Gastrocnemius medialis (tissue), 4 donors: Measurements from ENCODE around the gene KLHL29. TPM values are rescaled to one million over a fixed set of nuclear protein-coding genes. Genes with fewer than 3 reads are reported as not detected.

Experiments
- ATAC-seq, 2 donors: fragments of 150-250 bp; one replicate each; pipeline ENCODE4 v1.9.1; 2016
- DNase-seq, 2 donors: peaks; one replicate each; pipeline ENCODE4 v3.0.0-alpha.2; 2019
- H3K27ac ChIP-seq, 4 donors: fragments of 200-600 bp; sonication (generic); 1 replicate in 1 of 4; 2 replicates in 3 of 4; pipeline ENCODE4 v1.5.1; 2016 to 2018; ENCODE audit warnings: mild to moderate bottlenecking in 2 of 4, moderate library complexity in 1 of 4
- H3K27me3 ChIP-seq, 3 donors: fragments of 200-600 bp; sonication (generic) in 2 of 3; 1 replicate in 1 of 3; 2 replicates in 2 of 3; pipeline versions ENCODE4 v1.5.1 to v1.6.0; 2016 to 2019; ENCODE audit warnings: mild to moderate bottlenecking in 1 of 3, moderate library complexity in 1 of 3
- H3K36me3 ChIP-seq, 2 donors: fragments of 200-600 bp; sonication (generic) in 1 of 2; one replicate each; pipeline ENCODE4 v1.5.1; 2017 to 2018
- H3K4me1 ChIP-seq, 2 donors: fragments of 200-600 bp; sonication (generic) in 1 of 2; one replicate each; pipeline ENCODE4 v1.5.1; 2016 to 2017; ENCODE audit warnings: mild to moderate bottlenecking in 2 of 2
- H3K4me3 ChIP-seq, 4 donors: fragments of 200-600 bp; sonication (generic) in 3 of 4; 1 replicate in 1 of 4; 2 replicates in 3 of 4; pipeline ENCODE4 v1.5.1; 2016 to 2019; ENCODE audit warnings: mild to moderate bottlenecking in 2 of 4
- H3K9me3 ChIP-seq, 3 donors: fragments of 200-600 bp; sonication (generic) in 2 of 3; 1 replicate in 1 of 3; 2 replicates in 2 of 3; pipeline ENCODE4 v1.5.1; 2016 to 2019
- CTCF ChIP-seq, 5 experiments: fragments of 450-650 bp in 3 of 5; fragments of 200-600 bp in 2 of 5; sonication (generic) in 2 of 5; IDR thresholded peaks in 4 of 5; conservative IDR thresholded peaks in 1 of 5; 1 replicate in 4 of 5; 2 replicates in 1 of 5; pipeline ENCODE4 v1.5.1; 2016 to 2019; ENCODE audit warnings: antibody characterized with exemption in 5 of 5, mild to moderate bottlenecking in 3 of 5, moderate library complexity in 3 of 5
- POLR2A ChIP-seq, 2 donors: fragments of 450-650 bp; IDR thresholded peaks; one replicate each; pipeline ENCODE4 v1.6.1; 2017; ENCODE audit warnings: antibody characterized with exemption in 2 of 2, mild to moderate bottlenecking in 2 of 2, moderate library complexity in 2 of 2
- in situ Hi-C, 4 donors: fragments of 200-750 bp; cut with MboI; loops; one replicate each; pipeline versions ENCODE4 v1.15.0 to v1.8.0; 2017; ENCODE audit warnings: low sequenced_read_pairs in 4 of 4
- intact Hi-C: fragments of 100-400 bp; cut with DNase I; formaldehyde crosslinking; loops from one replicate; pipeline ENCODE4 v1.15.1; 2023; ENCODE audit warnings: low total_unique reads
- total RNA-seq, 4 donors: library from RNA; depleted of rRNA; stranded (reverse); fragments of >200 nt; gene quantifications; one replicate each; pipeline versions ENCODE4 v1.1.0 to v1.2.3, GENCODE V29; 2016

KLHL29 gene
- total RNA-seq, 4 donors from 2014 or later: 4.3 to 24.9 (median 8.7) TPM

- no peak overlapping the region for H3K4me3 ChIP-seq
- no peaks in the 10 kb centered on the region for H3K27me3 ChIP-seq
- peaks cover 0 to 3% of the 10 kb centered on the region in 2 donors for H3K4me1 ChIP-seq
- no peak overlapping the region for H3K27ac ChIP-seq
- no peak for DNase-seq
- intact Hi-C loops: no loop called here
- ATAC-seq: no peak
- in situ Hi-C loops: loop anchor here in 1 of 4 donors (25.0 kb wide), 1 partner anchor 387 kb away; no protein-coding TSS in a partner anchor
- H3K9me3 ChIP-seq: no peaks in the 10 kb centered on the region
- no peaks in the 10 kb centered on the region for H3K36me3 ChIP-seq
- TF ChIP-seq CTCF (IDR thresholded peaks at IDR 0.05 in 4 of 5, conservative IDR thresholded peaks at IDR 0.05 in 1 of 5) (no peak), POLR2A (IDR thresholded peaks at IDR 0.05) (no peak)
Measured at GRCh38 chr2:23375448-23375847, 9.5 kb upstream of the KLHL29 start.

DNA sequence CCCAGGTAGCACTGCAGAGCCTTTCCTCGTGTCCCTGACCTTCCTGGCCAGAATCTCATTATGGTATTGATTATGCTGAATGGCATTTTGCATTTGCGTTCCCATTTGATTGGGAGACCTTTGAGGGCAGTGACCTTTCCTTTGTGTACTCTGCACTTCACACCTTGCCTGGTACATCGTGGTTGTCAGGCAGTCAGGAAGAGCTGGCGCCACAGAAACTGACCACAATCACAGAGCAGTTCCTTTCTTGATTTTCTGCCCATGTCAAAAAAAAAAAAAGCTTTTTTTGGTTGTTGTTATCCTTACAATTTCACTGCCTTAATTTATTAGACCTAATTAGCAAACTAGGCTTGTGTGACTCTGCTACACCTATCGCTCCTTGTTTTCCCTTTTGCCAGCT is 8.9 kb upstream of the KLHL29 start:
- DNase-seq (no peak), ATAC-seq (no peak)
- Histone ChIP-seq H3K27me3 (no peaks in the 10 kb centered on the region), H3K36me3 (no peaks in the 10 kb centered on the region), H3K27ac (no peak overlapping the region), H3K4me3 (no peak overlapping the region), H3K4me1 (peaks cover 0 to 9% of the 10 kb centered on the region in 2 donors), H3K9me3 (no peaks in the 10 kb centered on the region)
- in situ Hi-C loops: loop anchor here in 1 of 4 donors (25.0 kb wide), 1 partner anchor 386 kb away; no protein-coding TSS in a partner anchor
- TF ChIP-seq POLR2A (IDR thresholded peaks at IDR 0.05) (no peak), CTCF (IDR thresholded peaks at IDR 0.05 in 4 of 5, conservative IDR thresholded peaks at IDR 0.05 in 1 of 5) (no peak)
- intact Hi-C loops: no loop called here

DNA sequence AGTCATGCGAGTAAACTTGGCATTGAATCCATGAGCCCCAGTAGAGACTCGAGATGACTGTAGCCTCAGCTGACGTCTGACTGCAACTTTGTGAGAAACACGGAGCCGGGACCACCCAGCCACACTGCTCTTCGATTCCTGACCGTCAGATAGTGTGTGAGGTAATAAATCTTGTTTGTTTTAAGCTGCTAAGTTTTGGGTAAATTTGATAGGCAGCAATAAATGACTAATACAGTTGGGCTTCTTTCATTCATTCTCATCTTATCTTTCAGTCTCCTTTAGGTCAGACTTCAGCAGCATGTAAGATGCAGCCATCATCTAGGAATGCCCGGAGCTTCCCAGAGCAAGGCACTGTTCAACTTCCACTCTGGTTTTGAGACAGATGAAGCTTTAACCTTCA is 8.0 kb upstream of the KLHL29 start:
- no peak for DNase-seq
- intact Hi-C loops (no loop called here), in situ Hi-C loops (loop anchor here in 1 of 4 donors (25.0 kb wide), 1 partner anchor 385 kb away; no protein-coding TSS in a partner anchor)
- no peak for ATAC-seq
- Histone ChIP-seq H3K36me3 (no peaks in the 10 kb centered on the region), H3K4me3 (no peak overlapping the region), H3K27me3 (no peaks in the 10 kb centered on the region), H3K9me3 (no peaks in the 10 kb centered on the region), H3K4me1 (peaks cover 0 to 9% of the 10 kb centered on the region in 2 donors), H3K27ac (no peak overlapping the region)
- TF ChIP-seq POLR2A (IDR thresholded peaks at IDR 0.05) (no peak), CTCF (IDR thresholded peaks at IDR 0.05 in 4 of 5, conservative IDR thresholded peaks at IDR 0.05 in 1 of 5) (no peak)

DNA sequence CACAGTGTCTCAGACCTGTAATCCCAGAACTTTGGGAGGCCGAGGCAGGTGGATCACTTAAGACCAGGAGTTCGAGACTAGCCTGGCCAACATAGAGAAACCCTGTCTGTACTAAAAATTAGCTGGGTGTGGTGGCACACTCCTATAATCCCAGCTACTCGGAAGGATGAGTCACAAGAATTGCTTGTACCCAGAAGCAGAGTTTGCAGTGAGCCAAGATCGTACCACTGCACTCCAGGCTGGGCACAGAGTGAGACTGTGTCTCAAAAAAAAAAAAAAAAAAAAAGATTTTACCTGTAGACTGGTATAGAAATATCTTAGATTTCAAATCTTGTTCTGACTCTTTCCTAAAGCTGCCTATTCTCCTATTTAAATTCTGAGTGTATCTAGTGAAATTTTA is 7.2 kb upstream of the KLHL29 start:
- intact Hi-C loops: no loop called here
- H3K27ac ChIP-seq: no peak overlapping the region
- ATAC-seq (no peak), DNase-seq (no peak)
- TF ChIP-seq POLR2A (IDR thresholded peaks at IDR 0.05) (no peak), CTCF (IDR thresholded peaks at IDR 0.05 in 4 of 5, conservative IDR thresholded peaks at IDR 0.05 in 1 of 5) (no peak)
- no peak overlapping the region for H3K4me3 ChIP-seq
- no peaks in the 10 kb centered on the region for H3K9me3 ChIP-seq
- H3K27me3 ChIP-seq: no peaks in the 10 kb centered on the region
- H3K4me1 ChIP-seq: peaks cover 0 to 9% of the 10 kb centered on the region in 2 donors
- H3K36me3 ChIP-seq: no peaks in the 10 kb centered on the region
- in situ Hi-C loops: loop anchor here in 1 of 4 donors (25.0 kb wide), 1 partner anchor 385 kb away; no protein-coding TSS in a partner anchor

- H3K4me1 ChIP-seq: peaks cover 0 to 9% of the 10 kb centered on the region in 2 donors
- no peaks in the 10 kb centered on the region for H3K27me3 ChIP-seq
- intact Hi-C loops (no loop called here), in situ Hi-C loops (loop anchor here in 1 of 4 donors (25.0 kb wide), 1 partner anchor 384 kb away; no protein-coding TSS in a partner anchor)
- no peaks in the 10 kb centered on the region for H3K9me3 ChIP-seq
- no peak for ATAC-seq
- H3K4me3 ChIP-seq: no peak overlapping the region
- H3K36me3 ChIP-seq: no peaks in the 10 kb centered on the region
- DNase-seq: no peak
- H3K27ac ChIP-seq: no peak overlapping the region
- TF ChIP-seq POLR2A (IDR thresholded peaks at IDR 0.05) (no peak), CTCF (IDR thresholded peaks at IDR 0.05 in 4 of 5, conservative IDR thresholded peaks at IDR 0.05 in 1 of 5) (no peak)
Measured at GRCh38 chr2:23378496-23378895, 6.5 kb upstream of the KLHL29 start.
